Measurements from ENCODE around the gene MTA3.
"Not testable (repeated sequence)": the region's sequence is repeated elsewhere in the genome, so short reads cannot be mapped to it uniquely, and the experiment has no call there.

Gene MTA3

GRCh38 chr2:42675815-42676214 lies 107.4 kb downstream of the MTA3 start:
- DNase-seq: no peak

- DNase-seq: no peak
Observed at GRCh38 chr2:42685303-42685702, 116.9 kb downstream of the MTA3 start.

GRCh38 chr2:42693013-42693615 lies 124.7 kb downstream of the MTA3 start:
- DNase-seq: no peak

- no peak for DNase-seq
Observed at GRCh38 chr2:42693688-42694479, 125.5 kb downstream of the MTA3 start.

GRCh38 chr2:42696987-42697386 lies 128.6 kb downstream of the MTA3 start:
- no peak for DNase-seq

- DNase-seq: no peak
Observed at GRCh38 chr2:42698940-42699339, 130.5 kb downstream of the MTA3 start.

- DNase-seq: no peak
Observed at GRCh38 chr2:42706836-42707235, 138.4 kb downstream of the MTA3 start.

- no peak for DNase-seq
Observed at GRCh38 chr2:42708179-42708578, 139.7 kb downstream of the MTA3 start.

GRCh38 chr2:42711896-42712295 lies 143.5 kb downstream of the MTA3 start:
- no peak for DNase-seq

- no peak for DNase-seq
Observed at GRCh38 chr2:42712934-42713333, 144.5 kb downstream of the MTA3 start.

- DNase-seq: no peak
Observed at GRCh38 chr2:42713920-42714319, 145.5 kb downstream of the MTA3 start.

GRCh38 chr2:42714686-42715085 lies 146.3 kb downstream of the MTA3 start:
- no peak for DNase-seq

GRCh38 chr2:42721898-42722297 lies 153.5 kb downstream of the MTA3 start:
- DNase-seq: no peak

- DNase-seq: no peak
Observed at GRCh38 chr2:42722320-42723190, 154.1 kb downstream of the MTA3 start.

GRCh38 chr2:42723465-42723864 lies 155.0 kb downstream of the MTA3 start:
- DNase-seq: no peak

GRCh38 chr2:42724886-42725285 lies 156.5 kb downstream of the MTA3 start:
- no peak for DNase-seq

GRCh38 chr2:42725657-42726056 lies 157.2 kb downstream of the MTA3 start:
- DNase-seq: no peak

- DNase-seq: no peak
Observed at GRCh38 chr2:42726680-42727079, 158.2 kb downstream of the MTA3 start.

- DNase-seq: not testable (repeated sequence)
Observed at GRCh38 chr2:42731316-42731715, 162.9 kb downstream of the MTA3 start.

- no peak for DNase-seq
Observed at GRCh38 chr2:42733852-42734251, 165.4 kb downstream of the MTA3 start.

GRCh38 chr2:42736598-42737322 lies 168.3 kb downstream of the MTA3 start:
- no peak for DNase-seq

GRCh38 chr2:42741140-42741539 lies 172.7 kb downstream of the MTA3 start:
- DNase-seq: no peak

Measured in central memory CD4-positive, alpha-beta T cell (primary cell).